Endothelial cell of umbilical vein (primary cell): ENCODE measurements around the gene DCLK1. TPM values are rescaled to one million over a fixed set of nuclear protein-coding genes. Genes with fewer than 3 reads are reported as not detected.

ENCODE experiments used
- BruUV-seq: library from RNA; stranded (reverse); fragments of 400-500 nt; replicated peaks from 2 replicates; lab custom pipeline; 2021; lab: Mats Ljungman, UMichigan
- CTCF ChIA-PET: fragments of 300-600, 350-600 bp; sonication (Branson Sonifier 250); formaldehyde crosslinking; loops from one replicate; lab custom pipeline; 2021; ENCODE audit warnings: antibody characterized with exemption, inconsistent platforms; lab: Charles Lee
- POLR2A ChIA-PET: fragments of 300-600, 350-600 bp; sonication (Branson Sonifier 250); formaldehyde crosslinking; loops from one replicate; lab custom pipeline; 2021; ENCODE audit warnings: antibody characterized with exemption, inconsistent platforms; lab: Charles Lee
- DNase-seq: peaks from one replicate; pipeline ENCODE4 v3.0.0-alpha.2; 2011; ENCODE audit warnings: low read depth, low spot score
- FAIRE-seq: peaks from 2 replicates; lab custom pipeline; 2011; peaks lifted over from hg19 to GRCh38; lab: Jason Lieb, UNC
- H2AFZ ChIP-seq: 2 replicates; pipeline ENCODE4 v1.6.0; 2012; ENCODE audit warnings: low read depth, low read length, control low read depth, inconsistent platforms
- H3K27ac ChIP-seq: 2 replicates; pipeline ENCODE4 v1.5.1; 2011; ENCODE audit warnings: low read depth, mild to moderate bottlenecking, control low read depth, low read length, moderate library complexity; ENCODE audit not compliant: insufficient read depth
- H3K27me3 ChIP-seq, 2 experiments: 2 replicates each; pipeline versions ENCODE4 v1.6.0 to v1.6.1; 2011; ENCODE audit warnings: low read length in 2 of 2, mixed read lengths in 1 of 2; ENCODE audit not compliant: control insufficient read depth in 2 of 2, insufficient read depth in 2 of 2
- H3K36me3 ChIP-seq, 2 experiments: 2 replicates in 1 of 2; 3 replicates in 1 of 2; pipeline ENCODE4 v1.5.1; 2011; ENCODE audit warnings: low read length in 2 of 2, mild to moderate bottlenecking in 1 of 2, moderate library complexity in 1 of 2; ENCODE audit not compliant: control insufficient read depth in 2 of 2, insufficient read depth in 2 of 2; ENCODE audit errors: extremely low read depth in 1 of 2
- H3K4me1 ChIP-seq: 3 replicates; pipeline ENCODE4 v1.5.1; 2011; ENCODE audit warnings: mild to moderate bottlenecking, low read length; ENCODE audit not compliant: control insufficient read depth, insufficient read depth; ENCODE audit errors: extremely low read depth
- H3K4me2 ChIP-seq: 2 replicates; pipeline ENCODE4 v1.6.1; 2011; ENCODE audit warnings: low read length, control low read depth, mixed read lengths; ENCODE audit not compliant: insufficient read depth
- H3K4me3 ChIP-seq, 3 experiments: fragments of 200-600 bp in 1 of 3; sonication (generic), shearing (Covaris generic) in 1 of 3; replicated peaks in 1 of 3; 2 replicates each; pipeline ENCODE4 v1.5.1; 2011 to 2016; ENCODE audit warnings: control low read depth in 3 of 3, low read length in 3 of 3, mild to moderate bottlenecking in 2 of 3, inconsistent platforms in 1 of 3, low read depth in 1 of 3, moderate library complexity in 1 of 3; ENCODE audit not compliant: insufficient read depth in 1 of 3
- H3K79me2 ChIP-seq: 2 replicates; pipeline ENCODE4 v1.6.0; 2012; ENCODE audit warnings: low read length, inconsistent platforms; ENCODE audit not compliant: control insufficient read depth, insufficient read depth
- H3K9ac ChIP-seq: replicated peaks from 2 replicates; pipeline ENCODE3; 2011; ENCODE audit warnings: low read length, control low read depth; ENCODE audit not compliant: insufficient read depth; ENCODE audit errors: extremely low read depth
- H3K9me1 ChIP-seq: replicated peaks from 3 replicates; pipeline ENCODE4 v1.6.0; 2011; ENCODE audit warnings: mild to moderate bottlenecking, low read length; ENCODE audit not compliant: control insufficient read depth, insufficient read depth; ENCODE audit errors: extremely low read depth
- H3K9me3 ChIP-seq: replicated peaks from 2 replicates; pipeline ENCODE4 v1.5.1; 2012; ENCODE audit warnings: low read length, inconsistent platforms; ENCODE audit not compliant: control insufficient read depth, insufficient read depth
- H4K20me1 ChIP-seq: replicated peaks from 2 replicates; pipeline ENCODE3; 2011; ENCODE audit warnings: mild to moderate bottlenecking, low read length; ENCODE audit not compliant: control insufficient read depth, insufficient read depth; ENCODE audit errors: extremely low read depth
- EZH2 ChIP-seq: IDR thresholded peaks from 2 replicates; pipeline ENCODE4 v1.6.1; 2012; ENCODE audit warnings: borderline replicate concordance, low read depth, mild to moderate bottlenecking, moderate library complexity, low read length, inconsistent platforms; ENCODE audit not compliant: severe bottlenecking
- FOS ChIP-seq: IDR thresholded peaks from 2 replicates; pipeline ENCODE4 v1.6.1; 2011; ENCODE audit warnings: mild to moderate bottlenecking, low read length, moderate library complexity, borderline replicate concordance; ENCODE audit not compliant: insufficient read depth
- GATA2 ChIP-seq: IDR thresholded peaks from 2 replicates; pipeline ENCODE4 v1.7.0; 2011; ENCODE audit warnings: low read depth, mild to moderate bottlenecking, moderate library complexity, mixed read lengths, low read length; ENCODE audit not compliant: insufficient read length, insufficient read depth
- JUN ChIP-seq: IDR thresholded peaks from 2 replicates; pipeline ENCODE4 v1.6.1; 2011; ENCODE audit warnings: borderline replicate concordance, low read depth; ENCODE audit not compliant: insufficient read length, insufficient read depth
- MYC ChIP-seq: IDR thresholded peaks from one replicate; pipeline ENCODE4 v1.6.1; 2011; ENCODE audit warnings: mild to moderate bottlenecking, low read depth, low read length
- POLR2A ChIP-seq: IDR thresholded peaks from 2 replicates; pipeline ENCODE4 v1.6.1; 2012; ENCODE audit warnings: low read depth, mild to moderate bottlenecking, control low read depth, low read length
- POLR2AphosphoS5 ChIP-seq: IDR thresholded peaks from 2 replicates; pipeline ENCODE4 v1.6.1; 2012; ENCODE audit warnings: low read depth, mild to moderate bottlenecking, control low read depth, low read length, moderate library complexity; ENCODE audit not compliant: insufficient read depth
- dilution Hi-C: fragments of 300-500 bp; cut with MboI; formaldehyde crosslinking; loops from one replicate; pipeline ENCODE4 v1.15.0; 2019; ENCODE audit warnings: low sequenced_read_pairs; ENCODE audit not compliant: extremely low pct_ligation_motif_present
- intact Hi-C: fragments of 100-400 bp; cut with micrococcal nuclease; formaldehyde crosslinking; loops from one replicate; pipeline ENCODE4 v1.10.0; 2022
- polyA plus RNA-seq, 4 experiments: library from polyadenylated mRNA; depleted of rRNA in 3 of 4; stranded (reverse) in 3 of 4; unstranded in 1 of 4; fragments of >200 nt; gene quantifications; 2 replicates each; pipeline versions ENCODE4 v1.2.1 to v1.2.3, GENCODE V29; 2011 to 2012; ENCODE audit warnings: missing spikeins in 1 of 4
- total RNA-seq: library from RNA; stranded (reverse); gene quantifications from 2 replicates; pipeline ENCODE4 v1.2.3, GENCODE V29; 2021
- TF ChIP-seq, protein P1 (sequence below): IDR thresholded peaks from 2 replicates; pipeline ENCODE4 v1.6.1; 2011; ENCODE audit not compliant: insufficient read depth, insufficient read length
- TF ChIP-seq, protein P2 (sequence below), 2 donors: IDR thresholded peaks; 1 replicate in 1 of 2; 2 replicates in 1 of 2; pipeline ENCODE4 v1.5.1; 2011; ENCODE audit warnings: low read length in 2 of 2, mild to moderate bottlenecking in 2 of 2, moderate library complexity in 2 of 2, control low read depth in 1 of 2, inconsistent platforms in 1 of 2, low read depth in 1 of 2; ENCODE audit not compliant: insufficient read depth in 1 of 2; ENCODE audit errors: extremely low read depth in 1 of 2

Gene DCLK1
- total and polyA plus RNA-seq, 2 donors (not counting 3 experiments of a cell fraction or from before 2014, with no cell fraction given): 0.28 to 3.9 TPM

DNA sequence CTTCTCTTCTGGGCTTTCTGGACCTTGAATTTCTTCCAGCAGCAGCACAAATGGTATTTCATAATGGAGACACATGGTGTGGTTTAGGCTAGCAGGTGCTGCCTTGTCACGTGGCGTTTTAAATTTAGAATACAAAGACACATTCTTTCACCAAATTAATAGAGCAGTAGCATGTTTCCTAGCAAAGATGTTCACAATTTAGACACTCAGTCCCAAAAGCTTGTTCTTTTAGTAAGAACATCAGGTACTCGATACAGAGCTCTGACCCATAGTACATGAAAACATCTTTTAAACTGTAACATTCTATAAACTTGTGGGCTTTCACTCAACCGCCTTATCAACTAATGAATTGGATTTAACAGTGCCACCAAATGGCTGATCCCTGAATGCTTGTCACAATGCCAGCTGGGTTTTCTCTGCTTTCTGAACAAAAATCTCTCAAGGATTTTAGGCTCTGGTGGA lies 290.1 kb downstream of the DCLK1 start:
- Histone ChIP-seq H3K27ac (no peak overlapping the region), H3K9me3 (no peaks in the 10 kb centered on the region), H3K4me3 (no peak overlapping the region), H2AFZ (no peak overlapping the region), H3K4me1 (peaks cover 27% of the 10 kb centered on the region), H3K36me3 (no peaks in the 10 kb centered on the region), H4K20me1 (no peaks in the 10 kb centered on the region), H3K9me1 (no peaks in the 10 kb centered on the region), H3K9ac (no peak overlapping the region), H3K27me3 (no peaks in the 10 kb centered on the region), H3K79me2 (no peaks in the 10 kb centered on the region), H3K4me2 (no peak overlapping the region)
- DNase-seq (no peak), FAIRE-seq (no peak)
- no TSS peak for BruUV-seq
- POLR2A ChIA-PET: no interaction called here
- dilution Hi-C loops: no loop called here
- CTCF ChIA-PET: interaction anchor here (1.6 to 3.5 kb wide), 2 partner anchors 22 to 51 kb away, joined by 4 to 22 read pairs; no protein-coding TSS in a partner anchor
- intact Hi-C loops: no loop called here
- TF ChIP-seq GATA2 (no peak), EZH2 (no peak), POLR2A (no peak), JUN (no peak), FOS (no peak), POLR2AphosphoS5 (no peak), MYC (no peak)
- TF ChIP-seq, protein P1, sequence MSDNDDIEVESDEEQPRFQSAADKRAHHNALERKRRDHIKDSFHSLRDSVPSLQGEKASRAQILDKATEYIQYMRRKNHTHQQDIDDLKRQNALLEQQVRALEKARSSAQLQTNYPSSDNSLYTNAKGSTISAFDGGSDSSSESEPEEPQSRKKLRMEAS: no peak
- TF ChIP-seq, protein P2, sequence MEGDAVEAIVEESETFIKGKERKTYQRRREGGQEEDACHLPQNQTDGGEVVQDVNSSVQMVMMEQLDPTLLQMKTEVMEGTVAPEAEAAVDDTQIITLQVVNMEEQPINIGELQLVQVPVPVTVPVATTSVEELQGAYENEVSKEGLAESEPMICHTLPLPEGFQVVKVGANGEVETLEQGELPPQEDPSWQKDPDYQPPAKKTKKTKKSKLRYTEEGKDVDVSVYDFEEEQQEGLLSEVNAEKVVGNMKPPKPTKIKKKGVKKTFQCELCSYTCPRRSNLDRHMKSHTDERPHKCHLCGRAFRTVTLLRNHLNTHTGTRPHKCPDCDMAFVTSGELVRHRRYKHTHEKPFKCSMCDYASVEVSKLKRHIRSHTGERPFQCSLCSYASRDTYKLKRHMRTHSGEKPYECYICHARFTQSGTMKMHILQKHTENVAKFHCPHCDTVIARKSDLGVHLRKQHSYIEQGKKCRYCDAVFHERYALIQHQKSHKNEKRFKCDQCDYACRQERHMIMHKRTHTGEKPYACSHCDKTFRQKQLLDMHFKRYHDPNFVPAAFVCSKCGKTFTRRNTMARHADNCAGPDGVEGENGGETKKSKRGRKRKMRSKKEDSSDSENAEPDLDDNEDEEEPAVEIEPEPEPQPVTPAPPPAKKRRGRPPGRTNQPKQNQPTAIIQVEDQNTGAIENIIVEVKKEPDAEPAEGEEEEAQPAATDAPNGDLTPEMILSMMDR (IDR thresholded peaks at IDR 0.05; ENCODE audit: extremely low read depth in 1 of 2, insufficient read depth in 1 of 2, low read depth in 1 of 2, low read length in 2 of 2): no peak
